Caco-2 (cell line): ENCODE measurements around the gene CTH. TPM values are rescaled to one million over a fixed set of nuclear protein-coding genes. Genes with fewer than 3 reads are reported as not detected.

Experiments used
- BruUV-seq: library from RNA; stranded (reverse); fragments of 400-500 nt; replicated peaks from 2 replicates; lab custom pipeline; 2021; lab: Mats Ljungman, UMichigan
- CTCF ChIA-PET: fragments of 300-600 bp; sonication (Branson Sonifier 250); formaldehyde crosslinking; loops from one replicate; lab custom pipeline; 2022; ENCODE audit warnings: antibody characterized with exemption; lab: Charles Lee
- POLR2A ChIA-PET: fragments of 300-600 bp; sonication (Branson Sonifier 250); formaldehyde crosslinking; loops from one replicate; lab custom pipeline; 2022; ENCODE audit warnings: antibody characterized with exemption; lab: Charles Lee
- DNase-seq, 2 experiments: peaks; one replicate each; pipeline versions ENCODE4 v3.0.0 to v3.0.0-alpha.2; 2020 to 2022
- H3K27me3 ChIP-seq: replicated peaks from 2 replicates; pipeline ENCODE4 v1.6.0; 2011; ENCODE audit warnings: low read length; ENCODE audit not compliant: control insufficient read depth, insufficient read depth
- H3K36me3 ChIP-seq: 2 replicates; pipeline ENCODE4 v1.5.1; 2011; ENCODE audit warnings: low read length; ENCODE audit not compliant: control insufficient read depth, insufficient read depth
- H3K4me1 ChIP-seq: fragments of 250-450 bp; sonication (Bioruptor Pico); 2 replicates; pipeline ENCODE4 v1.5.1; 2020; ENCODE audit warnings: mild to moderate bottlenecking
- H3K4me3 ChIP-seq: 2 replicates; pipeline ENCODE4 v1.5.1; 2011; ENCODE audit warnings: low read depth, mild to moderate bottlenecking, control low read depth, low read length
- H3K9me3 ChIP-seq: fragments of 250-450 bp; sonication (Bioruptor Pico); 2 replicates; pipeline ENCODE4 v1.5.1; 2020; ENCODE audit warnings: mild to moderate bottlenecking, moderate library complexity
- H3K27ac Mint-ChIP-seq: one replicate; pipeline ENCODE4 v1.8.0; 2022; ENCODE audit warnings: mixed read lengths; ENCODE audit not compliant: unreplicated experiment
- H3K27me3 Mint-ChIP-seq: one replicate; pipeline ENCODE4 v1.8.0; 2022; ENCODE audit warnings: mixed read lengths; ENCODE audit not compliant: insufficient read depth, unreplicated experiment
- H3K36me3 Mint-ChIP-seq: one replicate; pipeline ENCODE4 v1.8.0; 2022; ENCODE audit warnings: mild to moderate bottlenecking, mixed read lengths; ENCODE audit not compliant: insufficient read depth, unreplicated experiment
- H3K4me1 Mint-ChIP-seq: one replicate; pipeline ENCODE4 v1.8.0; 2022; ENCODE audit warnings: low read depth, mixed read lengths; ENCODE audit not compliant: unreplicated experiment
- H3K4me3 Mint-ChIP-seq: one replicate; pipeline ENCODE4 v1.8.0; 2022; ENCODE audit warnings: mild to moderate bottlenecking, moderate library complexity, mixed read lengths; ENCODE audit not compliant: unreplicated experiment
- H3K9me3 Mint-ChIP-seq: one replicate; pipeline ENCODE4 v1.8.0; 2022; ENCODE audit warnings: mixed read lengths; ENCODE audit not compliant: unreplicated experiment
- CTCF ChIP-seq, 2 experiments: fragments of 200-600 bp in 1 of 2; IDR thresholded peaks; 1 replicate in 1 of 2; 2 replicates in 1 of 2; pipeline versions ENCODE4 v1.5.1 to v1.8.0; 2011 to 2022; ENCODE audit warnings: antibody characterized with exemption in 1 of 2, control low read depth in 1 of 2, inconsistent platforms in 1 of 2, low read depth in 1 of 2, low read length in 1 of 2, mild to moderate bottlenecking in 1 of 2, moderate library complexity in 1 of 2; ENCODE audit not compliant: insufficient read depth in 1 of 2, severe bottlenecking in 1 of 2, unreplicated experiment in 1 of 2
- intact Hi-C: fragments of 100-400 bp; cut with micrococcal nuclease; formaldehyde crosslinking; loops from one replicate; pipeline ENCODE4 v1.10.0; 2022; ENCODE audit not compliant: unreplicated experiment
- total RNA-seq: library from RNA; stranded (reverse); gene quantifications from 2 replicates; pipeline ENCODE4 v1.2.3, GENCODE V29; 2022

Gene CTH
- total RNA-seq, 1 experiment from 2014 or later: 14.0 TPM

GRCh38 chr1:70434253-70434859 lies 23.3 kb downstream of the CTH start:
- no peaks in the 10 kb centered on the region for H3K4me1 Mint-ChIP-seq
- H3K27me3 Mint-ChIP-seq: no peaks in the 10 kb centered on the region
- no peak for DNase-seq
- TF ChIP-seq CTCF (IDR thresholded peaks at IDR 0.05; ENCODE audit: insufficient read depth in 1 of 2, low read depth in 1 of 2, low read length in 1 of 2, severe bottlenecking in 1 of 2, unreplicated experiment in 1 of 2): no peak
- H3K4me3 Mint-ChIP-seq: no peak overlapping the region
- no peak overlapping the region for H3K27ac Mint-ChIP-seq
- peaks cover 9% of the 10 kb centered on the region for H3K36me3 Mint-ChIP-seq
- no peak overlapping the region for H3K4me3 ChIP-seq
- no TSS peak for BruUV-seq
- no peaks in the 10 kb centered on the region for H3K9me3 ChIP-seq
- no peaks in the 10 kb centered on the region for H3K4me1 ChIP-seq
- no peaks in the 10 kb centered on the region for H3K36me3 ChIP-seq
- POLR2A ChIA-PET: no interaction called here
- intact Hi-C loops: no loop called here
- no peaks in the 10 kb centered on the region for H3K9me3 Mint-ChIP-seq
- CTCF ChIA-PET: no interaction called here
- no peaks in the 10 kb centered on the region for H3K27me3 ChIP-seq

DNA sequence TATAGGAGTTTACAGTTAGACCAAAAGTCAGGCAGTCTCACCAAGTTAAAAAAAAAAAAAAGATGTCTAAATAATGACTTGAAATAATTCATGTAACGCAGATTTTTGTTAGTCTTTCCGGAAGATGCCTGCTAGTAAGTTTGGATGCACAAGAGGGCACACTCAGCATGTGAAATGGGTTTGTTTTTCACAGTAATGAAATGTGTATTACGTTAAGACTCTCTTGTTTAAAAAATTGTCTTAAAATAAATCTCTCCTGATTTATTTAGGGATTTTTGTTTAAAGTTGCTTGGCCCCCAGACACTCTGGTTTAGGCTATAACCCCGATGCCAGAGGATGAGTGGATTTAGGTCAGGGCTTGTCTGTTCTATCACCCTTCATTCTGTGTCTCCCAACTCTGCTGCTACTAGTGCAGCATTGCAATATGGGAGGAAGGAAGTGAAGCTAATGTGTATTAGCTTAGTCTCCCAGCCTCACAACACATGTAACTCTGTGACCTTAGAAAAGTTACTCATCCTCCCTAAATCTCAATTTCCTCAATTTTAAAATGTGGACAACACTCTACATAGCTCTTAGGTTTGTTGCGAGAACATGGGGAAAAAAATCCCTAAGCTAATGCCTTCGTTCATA lies 25.7 kb downstream of the CTH start:
- H3K4me1 Mint-ChIP-seq: peaks cover 10% of the 10 kb centered on the region
- Histone ChIP-seq H3K9me3 (no peaks in the 10 kb centered on the region), H3K4me1 (no peaks in the 10 kb centered on the region), H3K36me3 (no peaks in the 10 kb centered on the region), H3K4me3 (no peak overlapping the region), H3K27me3 (no peaks in the 10 kb centered on the region)
- BruUV-seq: no TSS peak
- no peak overlapping the region for H3K4me3 Mint-ChIP-seq
- no peak for TF ChIP-seq CTCF (IDR thresholded peaks at IDR 0.05; ENCODE audit: insufficient read depth in 1 of 2, low read depth in 1 of 2, low read length in 1 of 2, severe bottlenecking in 1 of 2, unreplicated experiment in 1 of 2)
- no peak overlapping the region for H3K27ac Mint-ChIP-seq
- H3K27me3 Mint-ChIP-seq: no peaks in the 10 kb centered on the region
- intact Hi-C loops: no loop called here
- no peaks in the 10 kb centered on the region for H3K9me3 Mint-ChIP-seq
- CTCF ChIA-PET: no interaction called here
- H3K36me3 Mint-ChIP-seq: peaks cover 9% of the 10 kb centered on the region
- POLR2A ChIA-PET: no interaction called here
- DNase-seq: no peak

GRCh38 chr1:70438529-70438928 lies 27.5 kb downstream of the CTH start:
- Histone ChIP-seq H3K9me3 (no peaks in the 10 kb centered on the region), H3K4me3 (no peak overlapping the region), H3K36me3 (no peaks in the 10 kb centered on the region), H3K4me1 (no peaks in the 10 kb centered on the region), H3K27me3 (no peaks in the 10 kb centered on the region)
- Mint-ChIP-seq H3K9me3 (no peaks in the 10 kb centered on the region), H3K4me1 (peaks cover 10% of the 10 kb centered on the region), H3K4me3 (no peak overlapping the region), H3K36me3 (no peaks in the 10 kb centered on the region), H3K27ac (no peak overlapping the region), H3K27me3 (no peaks in the 10 kb centered on the region)
- TF ChIP-seq CTCF (IDR thresholded peaks at IDR 0.05; ENCODE audit: insufficient read depth in 1 of 2, low read depth in 1 of 2, low read length in 1 of 2, severe bottlenecking in 1 of 2, unreplicated experiment in 1 of 2): no peak
- BruUV-seq: no TSS peak
- no peak for DNase-seq
- ChIA-PET POLR2A (no interaction called here), CTCF (no interaction called here)
- intact Hi-C loops: no loop called here
